Activated naive CD4-positive, alpha-beta T cell treated with anti-CD3 and anti-CD28 coated beads, Interleukin-2, amount 50 U/mL, for 16 hours (primary cell): ENCODE measurements around the gene METTL15.
"Not testable (repeated sequence)": the region's sequence is repeated elsewhere in the genome, so short reads cannot be mapped to it uniquely, and the experiment has no call there.

ENCODE experiments used
- DNase-seq: peaks from one replicate; pipeline ENCODE4 v3.0.0-alpha.2; 2020

The METTL15 gene

GRCh38 chr11:28223577-28223976 is 115.4 kb downstream of the METTL15 start:
- DNase-seq, result no peak

DNA sequence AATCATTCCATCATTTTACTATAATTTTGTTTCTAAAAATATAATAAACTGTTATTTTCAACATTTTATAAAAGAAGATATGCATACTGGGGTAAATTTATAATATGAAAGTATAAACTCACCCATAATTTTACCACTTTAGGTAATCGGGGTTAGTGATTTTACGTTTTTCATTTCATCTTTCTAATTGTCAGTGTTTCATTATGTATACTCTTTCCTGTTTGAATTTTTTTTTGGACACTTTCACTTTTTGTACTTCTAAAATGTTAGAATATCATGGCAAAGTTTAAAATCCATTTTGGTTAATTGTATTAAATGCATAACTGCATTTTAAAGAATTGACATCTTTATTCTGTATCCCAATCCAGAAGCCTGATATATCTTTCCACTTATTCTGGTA is 115.8 kb downstream of the METTL15 start:
- no peak for DNase-seq

- DNase-seq, result no peak
Measured at GRCh38 chr11:28227460-28227859, 119.3 kb downstream of the METTL15 start.

DNA sequence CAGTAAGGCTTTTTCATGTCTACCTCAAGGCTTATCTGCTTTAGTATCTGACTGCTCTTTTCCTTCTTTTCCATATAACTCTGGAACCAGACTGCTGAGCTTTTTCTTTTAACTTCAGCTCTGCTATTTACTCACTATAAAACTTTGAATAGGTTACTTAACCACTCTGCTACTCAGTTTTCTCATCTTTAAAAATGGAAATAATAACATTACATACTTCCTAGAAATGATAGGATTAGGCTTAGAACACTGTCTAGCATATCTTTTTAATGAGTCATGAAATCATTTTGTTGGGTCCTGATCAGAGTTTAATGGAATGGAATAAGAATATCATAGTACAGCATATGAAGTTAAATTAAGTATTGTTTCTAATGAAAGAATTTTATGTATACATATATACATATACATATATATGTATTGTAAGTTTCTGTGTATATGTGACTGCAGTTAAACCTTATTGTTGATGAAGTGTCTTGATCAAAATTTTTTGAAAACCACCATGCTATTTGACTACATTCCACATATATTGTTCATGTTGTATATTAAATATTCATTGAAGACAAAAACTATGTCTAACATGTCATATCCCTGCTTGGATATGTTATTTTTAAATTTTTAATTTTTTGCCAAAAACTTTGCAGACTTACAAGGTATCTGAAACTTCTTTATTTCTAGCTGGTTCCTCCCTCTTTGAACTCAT is 120.2 kb downstream of the METTL15 start:
- no peak for DNase-seq

DNA sequence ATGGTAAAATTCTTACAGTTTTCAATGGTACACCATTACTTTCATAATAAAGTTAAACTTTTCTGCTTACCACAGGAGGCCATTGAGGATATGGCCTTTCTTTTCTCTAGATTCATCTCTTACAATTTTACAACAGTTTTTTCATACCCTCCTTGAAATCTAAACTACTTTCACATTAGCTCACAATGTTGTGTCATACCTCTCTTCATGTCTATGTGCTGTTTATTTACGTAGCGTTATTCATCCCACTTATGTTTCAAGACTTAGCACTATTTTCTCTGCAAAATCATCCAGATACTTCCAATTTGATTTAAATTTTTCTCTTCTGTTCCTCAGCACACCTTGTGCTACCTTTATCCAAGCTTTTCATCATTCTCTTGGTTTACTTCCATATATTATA is 123.3 kb downstream of the METTL15 start:
- no peak for DNase-seq

DNA sequence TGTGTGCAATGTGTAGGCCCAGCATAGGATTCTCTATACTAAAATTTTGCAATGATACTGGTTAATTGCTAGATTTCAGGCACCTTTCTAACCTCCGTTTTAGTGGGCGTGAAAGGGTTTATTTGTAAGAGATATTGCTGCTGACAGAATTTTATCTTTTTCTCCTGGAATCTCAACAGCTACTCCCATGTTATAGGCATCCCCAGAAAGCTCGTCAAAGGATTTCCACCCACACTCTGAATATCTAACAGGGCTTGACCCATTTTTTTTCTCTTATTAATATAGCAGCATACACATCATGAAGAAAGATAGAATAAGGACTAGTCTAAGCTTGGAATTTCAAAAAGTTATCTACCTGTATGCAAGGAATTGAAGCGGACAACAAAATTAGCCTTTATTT is 124.5 kb downstream of the METTL15 start:
- DNase-seq, result no peak

DNA sequence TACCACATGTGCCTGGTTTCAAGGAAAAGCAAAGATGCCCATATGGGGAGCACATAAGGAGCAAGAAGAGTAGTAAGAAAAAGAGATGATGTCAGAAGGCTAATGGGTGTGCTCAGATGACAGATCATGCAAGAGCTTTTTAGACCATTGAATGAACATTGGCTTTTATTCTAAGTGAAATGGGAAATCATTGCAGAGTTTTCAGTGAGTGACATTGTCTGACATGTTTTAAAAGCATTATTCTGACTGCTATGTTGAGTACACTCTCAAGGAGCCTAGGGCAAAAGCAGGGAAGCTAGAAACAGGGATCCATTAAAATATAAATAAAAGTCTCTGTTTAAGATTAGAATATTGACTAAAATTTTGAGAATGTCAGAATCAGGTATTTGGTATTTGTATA is 133.6 kb downstream of the METTL15 start:
- no peak for DNase-seq

- no peak for DNase-seq
Measured at GRCh38 chr11:28242596-28242995, 134.4 kb downstream of the METTL15 start.

GRCh38 chr11:28243061-28243460 is 134.9 kb downstream of the METTL15 start:
- no peak for DNase-seq

DNA sequence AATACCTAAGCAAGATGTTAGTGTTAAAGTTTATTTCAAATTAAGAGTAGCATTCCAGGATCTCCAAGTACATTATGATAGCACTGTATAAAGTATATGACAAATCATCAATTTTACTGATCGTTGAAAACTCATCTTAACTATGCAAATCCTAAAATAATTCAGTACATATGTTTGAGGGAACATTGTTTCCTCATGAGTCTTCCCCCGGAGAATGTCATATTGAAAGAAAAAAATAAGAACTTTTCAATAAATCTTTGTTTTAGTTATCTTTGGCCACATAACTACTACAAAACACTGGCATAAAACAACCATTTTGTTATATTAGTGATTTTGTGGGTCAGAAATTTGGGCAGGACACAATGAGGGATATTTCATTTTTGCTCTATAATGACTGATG is 135.4 kb downstream of the METTL15 start:
- DNase-seq, result no peak

DNA sequence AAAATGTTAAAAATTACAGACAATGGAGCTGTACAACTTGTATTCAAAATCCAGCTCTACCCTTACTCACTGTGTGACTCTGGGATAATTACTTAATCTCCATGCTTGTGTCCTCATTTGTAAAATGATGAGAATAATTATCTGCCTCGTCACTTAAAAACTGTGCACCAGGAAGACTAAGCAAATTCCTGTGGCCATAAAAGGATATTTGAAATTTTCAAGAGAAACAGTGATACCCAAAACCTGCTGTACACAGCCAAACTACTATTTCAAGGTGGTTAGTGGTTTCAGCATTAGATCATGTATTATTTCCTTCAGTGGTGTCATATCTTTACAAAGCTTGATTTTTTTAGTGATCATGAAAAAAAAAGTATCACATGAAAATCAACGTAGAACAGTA is 136.9 kb downstream of the METTL15 start:
- no peak for DNase-seq

DNA sequence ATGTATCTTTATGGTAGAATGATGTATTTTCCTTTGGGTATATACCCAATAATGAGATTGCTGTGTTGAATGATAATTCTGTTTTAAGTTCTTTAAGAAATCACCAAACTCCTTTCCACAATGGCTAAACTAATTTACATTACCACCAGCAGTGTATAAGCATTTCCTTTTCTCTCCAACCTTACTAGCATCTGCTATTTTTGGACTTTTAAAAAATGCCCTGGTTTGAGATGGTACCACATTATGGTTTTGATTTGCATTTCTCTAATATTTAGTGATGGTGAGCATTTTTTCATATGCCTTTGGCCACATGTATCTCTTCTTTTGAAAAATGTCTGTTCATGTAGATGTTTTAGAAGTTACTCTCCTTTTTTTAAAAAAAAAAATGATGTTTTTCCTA is 142.0 kb downstream of the METTL15 start:
- no peak for DNase-seq

DNA sequence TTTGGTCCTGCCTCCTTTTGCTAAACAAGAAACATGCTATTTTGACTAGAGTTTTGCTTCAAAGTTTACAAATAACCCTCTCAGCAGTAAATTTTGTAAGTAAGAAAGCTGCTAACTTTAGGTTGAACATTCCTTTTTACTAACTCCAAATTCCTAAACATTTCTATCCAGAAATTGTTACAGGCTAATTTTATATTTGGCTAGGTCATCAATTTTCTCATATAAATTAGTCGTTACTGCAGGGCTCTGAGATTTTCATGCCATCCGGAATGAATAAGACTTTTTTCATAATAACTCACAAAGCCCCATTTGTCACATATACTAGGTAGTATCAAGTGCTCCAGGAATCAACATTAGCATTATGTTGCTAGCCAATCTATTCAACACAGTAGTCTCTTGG is 143.1 kb downstream of the METTL15 start:
- no peak for DNase-seq

DNA sequence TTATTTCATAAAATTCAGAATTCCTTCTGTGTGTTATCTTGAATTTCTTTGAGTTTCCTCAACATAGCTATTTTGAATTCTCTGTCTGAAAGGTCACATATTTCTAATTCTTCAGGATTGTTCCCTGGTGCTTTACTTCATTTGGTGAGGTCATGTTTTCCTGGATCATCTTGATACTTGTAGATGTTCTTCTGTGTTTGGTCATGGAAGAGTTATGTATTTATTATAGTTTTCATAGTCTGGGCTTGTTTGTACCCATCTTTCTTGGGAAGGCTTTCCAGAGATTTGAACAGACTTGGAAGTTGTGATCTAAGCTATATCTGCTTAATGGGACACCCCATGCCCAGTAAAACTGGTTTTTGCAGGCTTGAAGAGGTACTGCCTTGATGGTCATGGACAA is 149.6 kb downstream of the METTL15 start:
- DNase-seq, result no peak

- DNase-seq, result no peak
Measured at GRCh38 chr11:28259177-28259843, 151.1 kb downstream of the METTL15 start.

DNA sequence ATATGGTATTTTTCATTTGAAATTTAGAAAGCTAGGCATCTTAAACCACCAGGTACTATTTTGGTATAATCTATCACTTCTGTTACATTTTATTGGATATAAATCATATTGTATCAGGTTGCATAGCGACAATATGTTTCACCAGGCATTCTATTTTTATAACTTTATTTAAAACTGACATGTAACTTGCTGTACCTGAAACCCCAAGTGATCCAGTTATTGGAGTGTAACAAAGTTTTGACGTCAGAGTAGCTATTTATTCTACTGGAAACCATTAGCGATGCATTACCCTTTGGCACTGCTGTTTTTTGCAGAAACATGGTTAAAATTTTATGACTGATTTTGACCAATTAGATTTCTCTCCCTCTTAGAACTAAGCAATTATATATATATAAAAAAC is 160.7 kb downstream of the METTL15 start:
- DNase-seq, result no peak

GRCh38 chr11:28269586-28269985 is 161.4 kb downstream of the METTL15 start:
- DNase-seq, result no peak

GRCh38 chr11:28272247-28272646 is 164.1 kb downstream of the METTL15 start:
- DNase-seq, result not testable (repeated sequence)

DNA sequence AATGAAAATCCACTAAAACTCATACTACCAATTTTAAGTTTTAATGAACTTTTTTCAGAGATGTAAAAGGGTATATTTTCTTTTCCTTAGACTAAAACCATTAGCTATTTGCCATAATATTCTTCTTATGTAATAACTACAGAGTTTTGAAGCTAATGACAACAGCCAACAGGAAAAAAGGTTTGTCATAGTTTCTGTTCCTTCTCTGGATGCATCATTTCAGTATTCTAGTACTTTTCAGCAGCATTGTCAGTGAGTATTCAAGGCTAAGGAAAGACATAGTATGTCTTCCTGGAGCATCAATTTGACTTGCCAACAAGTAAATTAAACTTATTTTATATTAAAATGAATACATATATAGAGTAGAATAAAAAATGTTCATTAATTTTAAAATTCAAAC is 166.0 kb downstream of the METTL15 start:
- no peak for DNase-seq

- no peak for DNase-seq
Measured at GRCh38 chr11:28284196-28284595, 176.0 kb downstream of the METTL15 start.

- DNase-seq, result no peak
Measured at GRCh38 chr11:28289444-28289843, 181.3 kb downstream of the METTL15 start.

GRCh38 chr11:28290995-28291394 is 182.8 kb downstream of the METTL15 start:
- DNase-seq, result not testable (repeated sequence)

- DNase-seq, result no peak
Measured at GRCh38 chr11:28296426-28296825, 188.2 kb downstream of the METTL15 start.

DNA sequence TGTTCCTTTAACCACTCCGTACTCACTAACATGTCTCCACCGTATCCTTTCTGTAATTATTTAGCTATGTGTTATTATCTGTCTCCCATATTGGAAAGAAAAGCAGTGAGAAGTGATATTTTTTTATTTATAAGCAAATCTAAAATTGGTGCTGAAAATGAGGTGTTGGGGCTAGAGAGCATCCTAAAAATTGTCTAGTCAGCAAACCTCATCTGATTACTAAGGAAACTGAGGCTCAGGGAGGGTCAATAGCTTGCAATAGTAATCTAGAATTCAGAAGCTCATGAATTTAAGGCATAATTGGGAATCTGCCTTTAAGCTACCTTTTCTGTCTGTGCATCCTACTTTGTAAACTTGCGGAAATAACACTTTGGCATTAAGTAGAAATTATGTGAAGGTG is 190.0 kb downstream of the METTL15 start:
- no peak for DNase-seq
